Activated CD4-positive, alpha-beta T cell treated with anti-CD3 and anti-CD28 coated beads, Interleukin-2, amount 50 U/mL, for 16 hours (primary cell): Measurements from ENCODE around the gene TMEM38B.
"Not testable (repeated sequence)": the region's sequence is repeated elsewhere in the genome, so short reads cannot be mapped to it uniquely, and the experiment has no call there.

Experiments used
- DNase-seq: peaks from one replicate; pipeline ENCODE4 v3.0.0-alpha.2; 2020

TMEM38B gene

DNA sequence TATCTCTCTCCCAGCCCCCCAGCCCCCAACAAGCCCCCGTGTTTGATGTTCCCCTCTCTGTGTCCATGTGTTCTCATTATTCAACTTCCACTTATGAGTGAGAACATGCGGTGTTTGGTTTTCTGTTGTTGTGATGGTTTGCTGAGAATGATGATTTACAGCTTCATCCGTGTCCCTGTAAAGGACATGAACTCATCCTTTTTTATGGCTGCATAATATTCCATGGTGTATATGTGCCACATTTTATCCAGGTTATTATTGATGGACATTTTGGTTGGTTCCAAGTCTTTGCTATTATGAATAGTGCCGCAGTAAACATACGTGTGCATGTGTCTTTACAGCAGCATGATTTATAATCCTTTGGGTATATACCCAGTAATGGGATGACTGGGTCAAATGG, 33.9 kb downstream of the TMEM38B start:
- DNase-seq = not testable (repeated sequence)

DNA sequence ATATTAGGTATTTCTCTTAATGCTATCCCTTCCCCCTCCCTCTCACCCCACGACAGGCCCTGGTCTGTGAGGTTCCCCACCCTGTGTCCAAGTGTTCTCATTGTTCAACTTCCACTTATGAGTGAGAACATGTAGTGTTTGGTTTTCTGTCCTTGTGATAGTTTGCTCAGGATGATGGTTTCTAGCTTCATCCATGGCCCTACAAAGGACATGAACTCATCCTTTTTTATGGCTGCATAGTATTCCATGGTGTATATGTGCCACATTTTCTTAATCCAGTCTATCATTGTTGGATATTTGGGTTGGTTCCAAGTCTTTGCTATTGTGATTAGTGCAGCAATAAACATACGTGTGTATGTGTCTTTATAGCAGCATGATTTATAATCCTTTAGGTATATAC, 37.1 kb downstream of the TMEM38B start:
- DNase-seq = not testable (repeated sequence)

DNA sequence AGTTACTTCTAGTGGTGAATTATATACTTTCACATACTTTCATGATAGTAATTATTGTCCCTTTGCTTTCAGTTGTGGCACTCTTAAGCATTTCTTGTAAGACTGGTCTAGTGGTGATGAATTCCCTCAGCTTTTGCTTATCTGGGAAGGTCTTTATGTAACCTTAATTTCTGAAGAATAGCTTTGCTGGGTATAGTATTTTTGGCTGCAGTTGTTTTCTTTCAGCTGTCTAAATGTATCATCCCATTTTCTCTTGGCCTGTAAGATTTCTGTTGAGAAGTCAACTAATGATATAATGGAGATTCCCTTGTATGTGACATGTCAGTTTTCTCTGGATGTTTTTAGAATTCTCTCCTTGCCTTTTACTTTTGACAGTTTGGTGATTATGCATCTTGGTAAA, 41.0 kb downstream of the TMEM38B start:
- no peak for DNase-seq

DNA sequence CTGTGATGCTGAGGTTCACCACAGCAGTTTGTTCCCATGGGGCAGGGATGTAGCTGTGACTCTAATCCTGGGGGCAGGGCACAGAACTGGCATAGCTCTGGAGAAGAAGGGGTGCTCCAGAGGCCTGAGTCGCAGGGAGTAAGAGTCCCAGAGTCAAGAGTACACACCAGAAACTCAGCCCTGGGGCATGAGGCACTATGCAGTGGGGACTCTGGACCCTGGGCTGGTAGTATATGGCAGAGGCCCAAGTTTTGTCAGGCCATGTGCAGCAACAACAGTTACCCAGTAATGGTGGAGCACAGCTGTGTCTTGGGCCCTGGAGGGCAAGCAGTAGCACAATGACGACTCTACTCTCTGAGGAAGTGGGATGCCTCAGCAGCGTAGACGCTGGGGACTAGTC, 42.9 kb downstream of the TMEM38B start:
- no peak for DNase-seq

DNA sequence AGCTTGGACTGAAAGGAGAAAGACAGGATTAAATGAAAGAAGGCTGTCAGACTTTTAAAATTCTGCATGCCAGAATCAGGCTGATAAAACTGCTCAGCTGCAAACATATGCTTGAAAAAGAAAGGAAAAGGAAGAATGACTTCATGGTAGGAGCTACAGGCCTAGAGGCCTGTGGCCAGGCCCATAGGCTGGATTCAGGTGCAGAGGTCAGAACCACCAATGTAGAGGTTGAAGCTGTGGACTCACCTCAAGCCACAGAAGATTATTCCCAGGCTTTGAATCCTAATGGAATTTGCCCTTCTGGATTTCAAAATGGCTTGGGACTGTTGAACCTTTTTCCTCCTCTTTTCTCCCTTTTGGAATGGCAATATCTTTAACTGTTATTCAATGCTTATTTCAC, 47.7 kb downstream of the TMEM38B start:
- DNase-seq = no peak

DNA sequence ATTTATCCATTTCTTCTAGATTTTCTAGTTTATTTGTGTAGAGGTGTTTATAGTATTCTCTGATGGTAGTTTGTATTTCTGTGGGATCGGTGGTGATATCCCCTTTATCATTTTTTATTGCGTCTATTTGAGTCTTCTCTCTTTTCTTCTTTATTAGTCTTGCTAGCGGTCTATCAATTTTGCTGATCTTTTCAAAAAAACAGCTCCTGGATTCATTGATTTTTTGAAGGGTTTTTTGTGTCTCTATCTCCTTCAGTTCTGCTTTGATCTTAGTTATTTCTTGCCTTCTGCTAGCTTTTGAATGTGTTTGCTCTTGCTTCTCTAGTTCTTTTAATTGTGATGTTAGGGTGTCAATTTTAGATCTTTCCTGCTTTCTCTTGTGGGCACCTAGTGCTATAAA, 53.0 kb downstream of the TMEM38B start:
- not testable (repeated sequence) for DNase-seq

DNA sequence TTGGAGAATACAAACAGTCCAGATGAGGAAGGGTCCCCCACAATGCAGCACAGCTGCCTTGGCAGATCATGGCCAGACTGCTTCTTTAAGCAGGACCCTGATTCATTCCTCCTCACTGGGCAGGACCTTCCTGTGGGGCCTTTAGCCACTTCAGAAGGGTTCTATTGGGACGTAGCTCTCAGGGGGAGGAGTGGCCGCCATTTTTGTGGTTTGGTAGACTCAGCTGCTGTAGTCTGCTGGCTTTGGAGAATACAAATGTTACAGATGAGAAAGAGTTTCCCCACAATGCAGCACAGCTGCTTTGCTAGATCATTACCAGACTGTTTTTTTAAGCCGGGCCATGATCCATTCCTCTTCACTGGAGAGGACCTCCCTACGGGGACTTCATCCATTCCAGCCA, 57.4 kb downstream of the TMEM38B start:
- no peak for DNase-seq

DNA sequence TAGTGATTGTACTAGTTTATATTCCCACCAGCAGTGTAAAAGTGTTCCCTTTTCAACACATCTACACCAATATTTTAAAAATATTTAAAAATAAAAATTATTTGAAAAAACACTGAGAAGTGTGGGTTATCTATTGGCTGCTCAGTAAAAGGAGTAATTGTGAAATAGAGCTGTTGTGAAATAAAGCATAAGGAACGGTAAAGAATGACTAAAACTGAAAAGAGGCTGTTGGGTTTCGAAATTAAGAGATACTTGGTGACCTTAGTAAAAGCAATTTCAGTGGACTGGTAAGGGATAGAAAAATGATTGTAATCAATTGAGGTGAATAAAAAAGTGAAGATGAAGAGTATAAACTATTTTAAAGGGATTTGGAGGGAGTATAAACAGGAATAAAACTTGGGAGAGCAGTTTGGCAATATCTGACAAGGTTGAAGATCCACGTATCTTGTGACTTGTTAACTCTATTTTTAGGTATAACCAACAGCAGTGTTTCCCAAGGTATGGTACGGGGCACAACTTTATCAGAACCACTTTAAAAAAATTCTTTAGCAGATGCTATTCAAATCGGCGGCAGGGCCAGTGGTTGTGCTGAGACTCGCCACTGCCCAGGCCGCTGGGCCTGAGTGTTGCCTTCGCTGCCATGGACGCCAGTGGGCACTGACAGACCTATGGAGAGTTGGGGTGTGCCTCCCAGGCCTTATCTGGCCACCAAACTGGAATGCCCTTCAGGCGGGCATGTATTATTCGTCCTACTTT, 63.3 kb downstream of the TMEM38B start:
- peak; percentile 54 for DNase-seq

DNA sequence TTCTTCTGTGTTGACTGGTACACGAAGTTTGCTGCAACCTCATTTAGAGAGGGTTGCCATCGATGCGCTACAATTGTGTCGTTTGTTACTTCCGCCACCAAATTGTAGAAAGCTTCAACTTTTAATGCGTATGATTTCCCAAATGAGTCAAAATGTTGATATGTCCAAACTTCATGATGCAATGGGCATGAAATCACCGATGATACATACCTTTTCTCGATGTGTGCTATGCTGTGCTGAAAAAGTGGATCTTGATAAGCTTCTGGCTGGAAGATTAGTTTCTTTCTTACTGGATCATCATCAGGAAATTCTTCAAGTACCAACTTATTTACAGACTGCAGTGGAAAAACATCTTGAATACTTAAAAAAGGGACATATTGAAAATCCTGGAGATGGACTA, 65.7 kb downstream of the TMEM38B start:
- DNase-seq = no peak

DNA sequence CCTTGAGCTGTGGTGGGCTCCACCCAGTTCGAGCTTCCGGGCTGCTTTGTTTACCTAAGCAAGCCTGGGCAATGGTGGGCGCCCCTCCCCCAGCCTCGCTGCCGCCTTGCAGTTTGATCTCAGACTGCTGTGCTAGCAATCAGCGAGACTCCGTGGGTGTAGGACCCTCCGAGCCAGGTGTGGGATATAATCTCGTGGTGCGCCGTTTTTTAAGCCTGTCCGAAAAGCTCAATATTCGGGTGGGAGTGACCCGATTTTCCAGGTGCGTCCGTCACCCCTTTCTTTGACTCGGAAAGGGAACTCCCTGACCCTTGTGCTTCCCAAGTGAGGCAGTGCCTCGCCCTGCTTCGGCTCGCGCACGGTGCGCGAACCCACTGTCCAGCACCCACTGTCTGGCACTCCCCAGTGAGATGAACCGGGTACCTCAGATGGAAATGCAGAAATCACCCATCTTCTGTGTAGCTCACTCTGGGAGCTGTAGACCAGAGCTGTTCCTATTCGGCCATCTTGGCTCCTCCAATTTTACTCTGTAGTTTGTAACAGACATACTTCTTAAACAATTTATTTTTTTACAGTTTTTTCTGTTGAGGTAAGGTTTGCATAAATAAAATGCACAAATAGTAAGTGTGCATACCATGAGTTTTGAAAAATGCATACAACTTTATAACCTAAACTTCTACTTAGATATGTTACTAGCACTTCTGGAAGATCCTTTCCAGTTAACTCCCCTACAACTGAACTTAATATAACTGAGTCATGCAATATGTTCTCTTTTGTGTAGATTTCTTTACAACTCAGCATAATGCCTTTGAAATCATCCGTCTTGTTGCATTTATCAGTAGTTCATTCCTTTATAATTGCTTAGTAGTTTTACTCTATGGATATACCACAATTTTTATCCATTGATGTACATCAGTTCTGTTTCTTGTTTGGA, 88.5 kb downstream of the TMEM38B start:
- not testable (repeated sequence) for DNase-seq

DNA sequence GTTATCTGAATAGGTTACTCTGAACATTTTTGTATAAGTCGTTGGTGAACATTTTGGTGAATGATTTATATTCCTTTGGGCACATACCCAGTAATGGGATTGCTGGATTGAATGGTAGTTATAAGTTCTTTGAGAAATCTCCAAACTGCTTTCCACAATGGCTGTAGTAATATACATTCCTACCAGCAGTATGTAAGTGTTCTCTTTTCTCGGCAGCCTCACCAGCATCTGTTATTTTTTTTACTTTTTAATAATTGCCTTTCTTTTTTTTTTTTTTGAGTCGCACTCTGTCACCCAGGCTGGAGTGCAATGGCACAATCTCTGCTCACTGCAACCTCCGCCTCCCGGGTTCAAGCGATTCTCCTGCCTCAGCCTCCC, 89.1 kb downstream of the TMEM38B start:
- DNase-seq = not testable (repeated sequence)

DNA sequence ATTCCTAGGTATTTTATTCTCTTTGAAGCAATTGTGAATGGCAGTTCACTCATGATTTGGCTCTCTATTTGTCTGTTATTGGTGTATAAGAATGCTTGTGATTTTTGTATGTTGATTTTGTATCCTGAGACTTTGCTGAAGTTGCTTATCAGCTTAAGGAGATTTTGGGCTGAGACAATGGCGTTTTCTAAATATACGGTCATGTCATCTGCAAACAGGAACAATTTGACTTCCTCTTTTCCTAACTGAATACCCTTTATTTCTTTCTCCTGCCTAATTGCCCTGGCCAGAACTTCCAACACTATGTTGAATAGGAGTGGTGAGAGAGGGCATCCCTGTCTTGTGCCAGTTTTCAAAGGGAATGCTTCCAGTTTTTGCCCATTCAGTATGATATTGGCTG, 92.5 kb downstream of the TMEM38B start:
- not testable (repeated sequence) for DNase-seq

DNA sequence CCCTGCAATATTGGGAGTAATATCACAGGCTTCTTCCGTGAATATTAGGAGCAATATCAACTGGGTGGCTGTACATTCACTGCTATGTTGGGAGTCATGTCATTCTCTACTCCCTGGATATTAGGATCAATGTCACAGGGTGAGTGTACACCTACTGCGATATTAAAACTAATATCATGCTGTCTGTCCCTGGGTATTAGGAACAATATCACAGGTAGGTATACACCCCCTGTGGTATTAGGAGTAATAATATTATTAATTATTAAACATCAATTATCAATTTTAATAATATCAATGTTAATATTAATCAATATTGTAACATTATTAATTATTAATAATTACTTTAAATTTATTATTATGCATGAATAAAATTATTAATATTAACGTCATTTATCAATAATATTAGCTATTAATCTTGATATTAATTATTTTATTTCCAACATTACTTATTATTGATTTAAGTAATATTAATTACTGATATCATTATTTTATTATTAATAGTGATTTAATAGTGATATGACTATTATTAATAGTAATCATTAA, 121.9 kb downstream of the TMEM38B start:
- no peak for DNase-seq

DNA sequence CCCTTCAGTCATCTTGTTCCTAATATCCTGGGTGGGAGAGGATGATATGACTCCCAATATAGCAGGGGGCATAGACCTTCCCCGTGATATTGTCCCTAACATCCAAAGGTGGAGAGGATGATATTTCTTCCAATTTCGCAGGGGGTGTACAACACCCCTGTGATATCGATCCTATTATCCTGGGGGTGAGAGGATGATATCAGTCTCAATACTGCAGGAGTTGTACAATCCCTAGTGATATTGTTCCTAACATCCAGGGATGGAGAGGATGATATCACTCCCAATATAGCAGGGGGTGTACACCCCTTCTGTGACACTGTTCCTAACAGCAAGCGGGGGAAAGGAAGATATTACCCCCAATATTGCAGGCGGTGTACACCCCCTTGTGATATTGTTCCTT, 122.6 kb downstream of the TMEM38B start:
- DNase-seq = no peak

DNA sequence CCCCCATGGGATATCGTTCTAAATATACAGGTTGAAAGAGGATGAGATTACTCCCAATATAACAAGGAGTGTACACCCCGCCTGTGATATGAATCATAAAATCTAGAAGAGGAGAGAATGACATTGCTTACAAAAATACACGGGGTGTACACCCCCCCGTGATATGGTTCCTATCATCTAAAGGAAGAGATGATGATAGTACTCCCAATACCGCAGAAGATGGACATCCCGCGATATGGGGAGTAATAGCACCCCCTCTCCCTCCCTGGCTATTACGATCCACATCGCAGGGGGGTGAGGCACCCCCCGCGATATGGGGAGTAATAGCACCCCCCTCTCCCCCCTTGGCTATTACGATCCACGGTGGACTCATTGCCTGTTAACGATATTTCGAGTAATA, 124.6 kb downstream of the TMEM38B start:
- no peak for DNase-seq

DNA sequence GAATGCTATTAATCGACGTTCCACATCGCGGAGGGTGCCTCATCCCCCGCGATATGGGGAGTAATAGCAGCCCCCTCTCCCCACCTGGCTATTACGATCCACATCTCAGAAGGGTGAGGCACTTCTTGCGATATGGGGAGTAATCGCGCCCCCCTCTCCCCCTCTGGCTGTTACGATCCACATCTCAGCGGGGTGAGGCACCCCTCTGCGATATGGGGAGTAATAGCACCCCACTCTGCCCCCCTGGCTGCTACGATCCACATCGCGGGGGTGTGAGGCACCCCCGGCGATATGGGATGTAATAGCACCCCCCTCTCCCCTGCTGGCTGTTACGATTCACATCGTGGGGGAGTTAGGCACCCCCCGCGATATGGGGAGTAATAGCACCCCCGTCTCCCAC, 128.5 kb downstream of the TMEM38B start:
- no peak for DNase-seq
